OCI-M1 (cell line): ENCODE results near the gene SRD5A3.
"Not testable (repeated sequence)": the region's sequence is repeated elsewhere in the genome, so short reads cannot be mapped to it uniquely, and the experiment has no call there.

Experiments
- DNase-seq: peaks from one replicate; lab custom pipeline; 2025; lab: John Stamatoyannopoulos, UW

Gene SRD5A3

GRCh38 chr4:55346851-55347255 is 811 bp downstream of the SRD5A3 start:
- DNase-seq, result no peak

GRCh38 chr4:55347610-55348228 is 1.7 kb downstream of the SRD5A3 start:
- peak; percentile 82 for DNase-seq

- no peak for DNase-seq
These were observed 2.4 kb downstream of the SRD5A3 start for GRCh38 chr4:55348466-55348865.

- not testable (repeated sequence) for DNase-seq
These were observed 4.8 kb downstream of the SRD5A3 start for GRCh38 chr4:55350870-55351269.

GRCh38 chr4:55351824-55352223 is 5.8 kb downstream of the SRD5A3 start:
- DNase-seq, result no peak

GRCh38 chr4:55352726-55353125 is 6.7 kb downstream of the SRD5A3 start:
- no peak for DNase-seq

GRCh38 chr4:55353228-55353747 is 7.2 kb downstream of the SRD5A3 start:
- not testable (repeated sequence) for DNase-seq

- no peak for DNase-seq
These were observed 8.6 kb downstream of the SRD5A3 start for GRCh38 chr4:55354648-55355047.

GRCh38 chr4:55355555-55355954 is 9.5 kb downstream of the SRD5A3 start:
- DNase-seq, result no peak

GRCh38 chr4:55356991-55357461 is 11.0 kb downstream of the SRD5A3 start:
- no peak for DNase-seq

- DNase-seq, result no peak
These were observed 12.2 kb downstream of the SRD5A3 start for GRCh38 chr4:55358246-55358645.

- peak; percentile 74 for DNase-seq
These were observed 12.6 kb downstream of the SRD5A3 start for GRCh38 chr4:55358668-55359067.

- no peak for DNase-seq
These were observed 13.4 kb downstream of the SRD5A3 start for GRCh38 chr4:55359397-55359916.

- not testable (repeated sequence) for DNase-seq
These were observed 16.9 kb downstream of the SRD5A3 start for GRCh38 chr4:55362938-55363337.

- DNase-seq, result no peak
These were observed 17.8 kb downstream of the SRD5A3 start for GRCh38 chr4:55363691-55364351.

GRCh38 chr4:55364691-55365344 is 18.8 kb downstream of the SRD5A3 start:
- no peak for DNase-seq

GRCh38 chr4:55365345-55365728 is 19.3 kb downstream of the SRD5A3 start:
- DNase-seq, result no peak

GRCh38 chr4:55366621-55367020 is 20.6 kb downstream of the SRD5A3 start:
- no peak for DNase-seq

- DNase-seq, result no peak
These were observed 21.2 kb downstream of the SRD5A3 start for GRCh38 chr4:55367084-55367722.

- no peak for DNase-seq
These were observed 23.9 kb downstream of the SRD5A3 start for GRCh38 chr4:55369968-55370367.

GRCh38 chr4:55372259-55372658 is 26.2 kb downstream of the SRD5A3 start:
- no peak for DNase-seq

GRCh38 chr4:55373461-55373860 is 27.4 kb downstream of the SRD5A3 start:
- no peak for DNase-seq
